Measurements from ENCODE around the gene AGBL1. TPM values are rescaled to one million over a fixed set of nuclear protein-coding genes. Genes with fewer than 3 reads are reported as not detected.

The AGBL1 gene
- total and polyA plus RNA-seq, 2 donors (not counting 1 experiment from before 2014, with no cell fraction given): not detected

- Histone ChIP-seq H3K79me2 (ENCODE audit: control insufficient read depth, insufficient read depth, low read length) (no peaks in the 10 kb centered on the region), H3K4me3 (ENCODE audit: control extremely low read depth in 1 of 5, extremely low read depth in 1 of 5, insufficient read depth in 1 of 5, low read depth in 2 of 5, low read length in 4 of 5) (no peak overlapping the region), H3K36me3 (replicated peaks in 1 of 2; ENCODE audit: control extremely low read depth in 1 of 2, control insufficient read depth in 1 of 2, extremely low read depth in 1 of 2, insufficient read depth in 2 of 2, low read length in 1 of 2) (no peaks in the 10 kb centered on the region), H3K27me3 (replicated peaks in 1 of 4; ENCODE audit: control extremely low read depth in 1 of 4, control insufficient read depth in 3 of 4, insufficient read depth in 4 of 4, low read length in 3 of 4) (no peaks in the 10 kb centered on the region), H3K4me1 (ENCODE audit: control insufficient read depth in 2 of 2, insufficient read depth in 2 of 2, low read length in 2 of 2) (no peaks in the 10 kb centered on the region), H3K9ac (ENCODE audit: low read length) (no peak overlapping the region), H3K27ac (ENCODE audit: low read length in 2 of 2) (no peak overlapping the region), H4K20me1 (ENCODE audit: control insufficient read depth, insufficient read depth, low read length, poor library complexity, severe bottlenecking) (no peaks in the 10 kb centered on the region), H3K4me2 (replicated peaks; ENCODE audit: low read depth, low read length, poor library complexity, severe bottlenecking) (no peak overlapping the region), H2AFZ (ENCODE audit: insufficient read depth, low read depth, low read length, poor library complexity, severe bottlenecking) (no peak overlapping the region), H3K9me3 (ENCODE audit: control extremely low read depth in 1 of 3, control insufficient read depth in 2 of 3, insufficient read depth in 1 of 3, low read length in 2 of 3) (peaks cover 0 to 3% (median 0%) of the 10 kb centered on the region in 3 donors)
- TF ChIP-seq CTCF (IDR thresholded peaks at IDR 0.05) (no peak), EZH2 (IDR thresholded peaks at IDR 0.05; ENCODE audit: borderline replicate concordance, insufficient read depth, low read depth, low read length, poor library complexity, severe bottlenecking) (no peak)
- H3K27me3 Mint-ChIP-seq: no peaks in the 10 kb centered on the region
- ChIA-PET CTCF (interaction anchor here (1.1 kb wide), 1 partner anchor 47 kb away, joined by 3 read pairs; no protein-coding TSS in a partner anchor), POLR2A (no interaction called here)
- no peak overlapping the region for H3K27ac Mint-ChIP-seq
- H3K4me1 Mint-ChIP-seq: no peaks in the 10 kb centered on the region
- intact Hi-C loops (cut with micrococcal nuclease): no loop called here
- H3K9me3 Mint-ChIP-seq (ENCODE audit: insufficient read depth): peaks cover 3% of the 10 kb centered on the region
- no peak overlapping the region for H3K4me3 Mint-ChIP-seq
- ATAC-seq (ENCODE audit: low read depth) (no peak), DNase-seq (no peak)
- 77% methylated on average over 1 of the region's 1 CpG for WGBS (ENCODE audit: insufficient coverage)
These were observed 296.1 kb downstream of the AGBL1 start for GRCh38 chr15:86375733-86376280.

GRCh38 chr15:86377914-86378313 lies 298.2 kb downstream of the AGBL1 start:
- no peaks in the 10 kb centered on the region for H3K27me3 ChIP-seq (replicated peaks in 1 of 4; ENCODE audit: control extremely low read depth in 1 of 4, control insufficient read depth in 3 of 4, insufficient read depth in 4 of 4, low read length in 3 of 4)
- DNase-seq (no peak), ATAC-seq (ENCODE audit: low read depth) (no peak)
- no peaks in the 10 kb centered on the region for H3K4me1 ChIP-seq (ENCODE audit: control insufficient read depth in 2 of 2, insufficient read depth in 2 of 2, low read length in 2 of 2)
- peaks cover 3% of the 10 kb centered on the region for H3K9me3 Mint-ChIP-seq (ENCODE audit: insufficient read depth)
- no peaks in the 10 kb centered on the region for H4K20me1 ChIP-seq (ENCODE audit: control insufficient read depth, insufficient read depth, low read length, poor library complexity, severe bottlenecking)
- H3K79me2 ChIP-seq (ENCODE audit: control insufficient read depth, insufficient read depth, low read length): no peaks in the 10 kb centered on the region
- H3K27me3 Mint-ChIP-seq: no peaks in the 10 kb centered on the region
- H3K4me2 ChIP-seq (replicated peaks; ENCODE audit: low read depth, low read length, poor library complexity, severe bottlenecking): no peak overlapping the region
- no peaks in the 10 kb centered on the region for H3K4me1 Mint-ChIP-seq
- ChIA-PET POLR2A (no interaction called here), CTCF (no interaction called here)
- H3K27ac Mint-ChIP-seq: no peak overlapping the region
- H3K9me3 ChIP-seq (ENCODE audit: control extremely low read depth in 1 of 3, control insufficient read depth in 2 of 3, insufficient read depth in 1 of 3, low read length in 2 of 3): no peaks in the 10 kb centered on the region
- no peak for TF ChIP-seq EZH2 (IDR thresholded peaks at IDR 0.05; ENCODE audit: borderline replicate concordance, insufficient read depth, low read depth, low read length, poor library complexity, severe bottlenecking)
- no peak for TF ChIP-seq CTCF (IDR thresholded peaks at IDR 0.05)
- no peak overlapping the region for H2AFZ ChIP-seq (ENCODE audit: insufficient read depth, low read depth, low read length, poor library complexity, severe bottlenecking)
- no CpG with 5 or more reads among the region's 1 CpG for WGBS (ENCODE audit: insufficient coverage)
- H3K4me3 Mint-ChIP-seq: no peak overlapping the region
- no peak overlapping the region for H3K27ac ChIP-seq (ENCODE audit: low read length in 2 of 2)
- no peaks in the 10 kb centered on the region for H3K36me3 ChIP-seq (replicated peaks in 1 of 2; ENCODE audit: control extremely low read depth in 1 of 2, control insufficient read depth in 1 of 2, extremely low read depth in 1 of 2, insufficient read depth in 2 of 2, low read length in 1 of 2)
- no peak overlapping the region for H3K9ac ChIP-seq (ENCODE audit: low read length)
- intact Hi-C loops (cut with micrococcal nuclease): no loop called here
- no peak overlapping the region for H3K4me3 ChIP-seq (ENCODE audit: control extremely low read depth in 1 of 5, extremely low read depth in 1 of 5, insufficient read depth in 1 of 5, low read depth in 2 of 5, low read length in 4 of 5)

All from B cell (primary cell).